Caki2 (cell line): ENCODE data around the gene SPSB4. TPM values are rescaled to one million over a fixed set of nuclear protein-coding genes. Genes with fewer than 3 reads are reported as not detected.

ENCODE experiments used
- DNase-seq: peaks from one replicate; pipeline ENCODE4 v3.0.0-alpha.2; 2015; ENCODE audit warnings: low read depth
- in situ Hi-C: cut with HindIII; loops from 2 replicates; pipeline ENCODE4 v1.10.0; 2016; ENCODE audit warnings: low sequenced_read_pairs, low pct_unique_long_range_greater_than_20kb, mixed read lengths
- total RNA-seq: library from RNA; depleted of rRNA; stranded (reverse); fragments of >200 nt; shearing (Covaris generic); gene quantifications from 2 replicates; pipeline ENCODE4 v1.2.3, GENCODE V29; 2014; ENCODE audit warnings: low replicate concordance

Gene SPSB4
- total RNA-seq, 1 experiment from 2014 or later = 0.37 TPM

- in situ Hi-C loops = no loop called here
- no peak for DNase-seq
Measured at GRCh38 chr3:141070229-141070628, 19.1 kb downstream of the SPSB4 start.

GRCh38 chr3:141070727-141071357, 19.7 kb downstream of the SPSB4 start:
- in situ Hi-C loops = no loop called here

GRCh38 chr3:141071681-141072260, 20.6 kb downstream of the SPSB4 start:
- in situ Hi-C loops = no loop called here
- no peak for DNase-seq

More at GRCh38 chr3:141070727-141071357, 19.7 kb downstream of the SPSB4 start:
- DNase-seq = no peak

GRCh38 chr3:141072950-141073349, 21.8 kb downstream of the SPSB4 start:
- no peak for DNase-seq
- in situ Hi-C loops = no loop called here

- in situ Hi-C loops = no loop called here
- DNase-seq = no peak
Measured at GRCh38 chr3:141073580-141073979, 22.4 kb downstream of the SPSB4 start.

GRCh38 chr3:141074529-141074928, 23.4 kb downstream of the SPSB4 start:
- in situ Hi-C loops = no loop called here
- no peak for DNase-seq

- no peak for DNase-seq
- in situ Hi-C loops = no loop called here
Measured at GRCh38 chr3:141076036-141076773, 25.1 kb downstream of the SPSB4 start.

DNA sequence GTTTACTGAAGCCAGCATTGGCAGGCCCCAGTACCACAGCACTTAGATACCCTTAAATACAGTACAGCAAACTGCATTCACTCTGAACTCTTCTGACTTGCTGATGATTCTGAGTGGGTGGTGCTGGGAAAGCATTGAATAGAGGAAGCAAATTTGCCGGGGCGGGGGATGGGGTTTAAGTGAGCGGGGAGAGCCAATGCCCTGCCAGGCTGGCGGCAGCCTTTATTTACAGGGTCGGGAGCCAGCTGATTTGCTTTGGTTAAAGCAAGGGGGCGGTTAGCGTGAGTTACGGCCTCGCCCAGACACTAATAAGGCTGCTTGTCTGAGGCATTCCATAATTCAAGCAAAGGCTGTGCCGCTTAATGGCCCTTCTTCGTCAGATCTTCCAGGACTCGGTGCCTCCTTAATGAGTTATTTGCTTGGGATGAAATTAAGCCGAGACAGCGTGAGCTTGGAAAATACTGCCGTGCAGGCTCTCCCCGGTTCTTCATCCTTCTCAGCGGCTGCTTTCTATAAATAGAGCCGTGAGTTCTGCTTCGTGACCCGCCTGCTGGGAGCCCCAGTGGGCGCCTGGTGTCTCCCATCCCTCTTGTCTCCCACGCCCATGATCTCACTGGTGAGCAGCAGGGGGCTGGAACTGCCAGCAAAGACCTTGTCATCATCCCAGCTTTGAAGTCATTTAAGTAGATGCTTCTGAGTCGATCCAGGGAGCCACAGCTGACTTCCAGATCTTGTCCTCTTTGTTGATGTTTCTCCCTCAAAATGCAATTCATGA, 25.8 kb downstream of the SPSB4 start:
- in situ Hi-C loops = no loop called here

GRCh38 chr3:141077631-141078030, 26.5 kb downstream of the SPSB4 start:
- in situ Hi-C loops = no loop called here
- no peak for DNase-seq

More for the DNA sequence above, 25.8 kb downstream of the SPSB4 start:
- no peak for DNase-seq

DNA sequence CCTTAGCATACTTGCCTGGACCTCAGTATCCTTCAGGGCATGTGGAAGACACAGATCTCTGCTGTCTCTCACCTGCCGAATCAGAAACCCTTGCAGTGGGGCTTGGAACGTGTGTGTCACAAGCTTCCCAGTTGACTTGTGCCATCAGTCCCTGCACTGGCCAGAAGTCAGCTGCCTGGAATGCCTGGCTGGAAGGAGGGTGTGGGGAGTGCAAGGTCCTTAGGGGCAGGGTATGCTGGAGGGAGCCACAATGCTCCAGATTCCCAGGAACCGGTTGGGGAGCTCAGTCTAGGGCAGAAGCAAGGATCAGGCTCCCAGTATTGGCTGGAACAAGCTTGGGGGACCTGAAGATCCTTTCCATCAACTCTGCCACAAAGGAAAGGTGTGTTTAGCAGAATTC, 27.1 kb downstream of the SPSB4 start:
- in situ Hi-C loops = no loop called here
- DNase-seq = no peak

- DNase-seq = no peak
- in situ Hi-C loops = no loop called here
Measured at GRCh38 chr3:141080431-141080830, 29.3 kb downstream of the SPSB4 start.

- in situ Hi-C loops = no loop called here
Measured at GRCh38 chr3:141081141-141081795, 30.1 kb downstream of the SPSB4 start.

DNA sequence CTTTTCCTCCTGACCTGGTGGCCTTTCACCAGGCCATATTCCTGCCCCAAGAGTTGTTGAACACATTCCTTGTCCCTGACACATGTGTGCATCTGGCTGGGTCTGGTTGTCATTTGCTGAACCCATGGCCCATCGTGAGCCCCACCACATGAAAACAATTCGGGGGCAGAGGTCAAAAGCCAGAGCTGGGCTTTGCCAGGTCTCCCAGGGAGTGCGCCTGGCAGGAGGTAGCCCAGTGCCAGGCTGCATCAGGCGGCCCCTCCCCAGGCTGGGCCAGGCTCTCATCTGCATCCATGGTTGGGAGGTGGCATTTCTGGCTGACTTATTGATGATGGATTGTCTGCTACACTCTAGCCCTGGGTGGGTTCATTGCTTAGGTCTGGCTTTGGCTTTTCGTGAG, 30.9 kb downstream of the SPSB4 start:
- in situ Hi-C loops = no loop called here

More at GRCh38 chr3:141081141-141081795, 30.1 kb downstream of the SPSB4 start:
- no peak for DNase-seq

DNA sequence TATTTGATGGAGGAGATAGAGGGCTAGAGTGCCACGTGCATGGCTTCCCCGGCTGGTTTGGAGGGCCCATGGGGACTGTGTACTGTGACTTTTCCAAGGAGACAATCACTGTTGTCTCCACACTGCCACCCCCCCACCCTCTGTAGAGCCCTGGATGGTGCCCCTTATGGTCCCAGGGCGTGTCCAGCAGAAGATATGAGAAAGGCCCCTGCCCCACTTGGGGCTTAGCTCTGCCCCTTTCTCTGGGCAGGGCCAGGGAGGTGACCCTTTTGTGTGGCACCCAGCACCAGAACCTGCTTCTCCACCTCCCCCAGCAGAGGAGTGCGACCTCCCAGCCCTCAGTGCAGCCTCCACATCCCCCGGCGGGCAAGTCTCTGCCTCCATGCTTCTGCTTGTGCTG, 32.1 kb downstream of the SPSB4 start:
- no peak for DNase-seq
- in situ Hi-C loops = no loop called here

More for the DNA sequence above, 30.9 kb downstream of the SPSB4 start:
- DNase-seq = no peak

DNA sequence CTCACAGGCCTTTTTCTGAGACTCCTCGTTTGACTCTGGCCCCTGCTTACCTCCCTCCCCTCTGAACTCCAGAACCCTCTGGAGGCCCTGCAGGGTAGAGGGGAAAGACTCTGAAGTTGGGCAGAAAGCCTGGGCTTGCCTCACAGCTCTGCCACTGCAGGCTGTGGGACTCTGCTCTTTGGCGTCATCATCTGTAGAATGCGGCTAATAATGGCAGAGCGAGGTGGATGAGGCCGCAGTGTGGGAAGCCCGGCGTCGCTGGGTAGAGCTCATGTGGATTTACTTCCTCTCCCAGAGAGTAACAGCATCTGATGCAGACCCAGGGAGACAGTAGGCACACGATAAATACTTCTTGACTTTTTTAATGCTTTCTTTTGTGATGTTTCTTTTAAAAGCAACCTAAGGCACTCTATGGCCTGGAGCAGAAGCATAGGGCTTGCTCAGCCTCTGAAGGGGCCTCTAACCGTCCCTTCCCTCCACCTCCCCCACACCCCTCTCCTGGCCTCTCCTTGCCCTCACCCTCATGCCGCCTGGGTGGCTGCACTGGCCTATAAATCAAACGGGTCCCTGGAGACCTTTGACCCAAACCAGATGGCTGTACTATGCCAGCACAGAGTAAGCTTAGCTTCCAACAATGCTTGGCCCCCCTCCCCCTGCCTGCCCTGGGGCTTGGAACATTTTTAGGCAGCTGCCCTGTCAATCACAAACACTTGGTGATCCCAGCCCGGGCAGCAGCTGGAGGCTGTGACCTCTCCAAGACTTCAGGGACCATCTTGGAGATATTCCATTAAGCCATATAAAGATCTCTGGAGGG, 32.9 kb downstream of the SPSB4 start:
- in situ Hi-C loops = no loop called here
- no peak for DNase-seq

GRCh38 chr3:141085343-141086070, 34.4 kb downstream of the SPSB4 start:
- DNase-seq = no peak
- in situ Hi-C loops = no loop called here

DNA sequence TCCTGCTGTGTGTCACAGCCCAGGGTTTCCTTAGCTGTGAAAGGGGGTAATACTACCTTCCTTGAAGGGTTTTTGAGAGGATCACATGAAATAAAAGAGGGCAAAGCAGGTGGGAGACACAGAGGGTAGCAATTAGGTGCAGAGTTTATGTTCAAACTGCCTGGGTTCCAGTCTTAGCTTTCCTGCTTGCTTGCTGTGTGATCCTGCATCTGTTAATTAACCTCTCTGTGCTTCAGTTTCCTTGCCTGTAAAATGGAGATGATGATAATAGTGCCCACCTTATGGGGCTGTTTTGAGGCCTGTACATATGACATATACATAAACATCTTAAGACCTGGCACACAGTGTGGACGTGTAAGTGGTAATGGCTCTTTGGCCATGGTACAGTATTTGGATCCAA, 35.0 kb downstream of the SPSB4 start:
- no peak for DNase-seq
- in situ Hi-C loops = no loop called here
